Body of pancreas (tissue), 4 donors: Measurements from ENCODE around the gene DHX57.

Experiments used
- CTCF ChIP-seq, 7 experiments: fragments of 450-650 bp in 4 of 7; fragments of 200-600 bp in 3 of 7; sonication (generic) in 3 of 7; IDR thresholded peaks; one replicate each; pipeline ENCODE4 v1.5.1; 2016 to 2019; ENCODE audit warnings: antibody characterized with exemption in 7 of 7
- POLR2A ChIP-seq, 3 donors: fragments of 450-650 bp; IDR thresholded peaks; one replicate each; pipeline ENCODE4 v1.6.1; 2016; ENCODE audit warnings: antibody characterized with exemption in 3 of 3, mild to moderate bottlenecking in 2 of 3

DNA sequence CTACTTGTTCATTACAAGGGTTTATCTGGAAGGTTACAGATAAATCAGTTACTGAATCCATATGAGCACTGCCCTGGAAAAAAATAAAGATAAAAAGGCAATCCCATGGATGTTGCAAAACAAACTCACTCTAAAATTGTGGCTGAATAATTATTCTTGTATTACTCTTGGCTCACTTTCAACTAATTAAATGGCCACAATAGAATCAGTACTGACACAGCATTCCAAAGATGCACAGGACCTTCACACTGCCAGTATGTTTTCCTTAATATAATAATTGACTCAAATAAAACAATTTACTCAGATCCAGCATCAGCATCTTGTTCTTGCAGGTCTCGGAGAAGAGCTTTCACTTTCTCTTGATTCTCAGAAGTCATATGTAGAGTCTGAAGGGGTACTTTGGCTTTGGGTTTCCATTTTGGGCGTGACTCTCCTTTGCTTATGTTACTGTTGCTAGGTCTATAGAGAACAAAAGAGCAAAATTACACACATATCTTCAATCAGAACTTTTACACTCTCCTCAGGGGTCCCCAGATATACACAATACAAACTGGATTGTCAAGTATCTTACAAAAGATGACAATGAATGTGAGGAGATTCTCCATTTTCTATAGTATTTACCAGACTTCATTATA, 12.6 kb downstream of the DHX57 start:
- TF ChIP-seq CTCF (IDR thresholded peaks at IDR 0.05) (no peak), POLR2A (IDR thresholded peaks at IDR 0.05) (no peak)
